GM23338 (cell line): ENCODE data around the gene RAB33B. TPM values are rescaled to one million over a fixed set of nuclear protein-coding genes. Genes with fewer than 3 reads are reported as not detected.

Source experiments
- ATAC-seq: fragments of 200-7000 bp; cut with Tn5 transposase; 3 replicates; pipeline ENCODE4 v1.9.1; 2020
- DNase-seq: peaks from one replicate; pipeline ENCODE4 v3.0.0-alpha.2; 2015; ENCODE audit warnings: low spot score
- H2AFZ ChIP-seq: fragments of 200-600 bp; sonication (generic); 2 replicates; pipeline ENCODE4 v1.8.0; 2016; ENCODE audit warnings: antibody characterized with exemption, mild to moderate bottlenecking, moderate library complexity
- H3F3A ChIP-seq: fragments of 200-600 bp; sonication (generic); replicated peaks from 2 replicates; pipeline ENCODE4 v1.8.0; 2017; ENCODE audit warnings: antibody characterized with exemption, mixed run types, low read depth
- H3K27ac ChIP-seq: fragments of 200-600 bp; sonication (generic); 2 replicates; pipeline ENCODE4 v1.6.1; 2016; ENCODE audit warnings: low read depth
- H3K27me3 ChIP-seq: fragments of 200-600 bp; sonication (generic); 2 replicates; pipeline ENCODE4 v1.8.0; 2016; ENCODE audit warnings: mild to moderate bottlenecking, mixed run types, moderate library complexity; ENCODE audit not compliant: insufficient read depth
- H3K36me3 ChIP-seq: fragments of 200-600 bp; sonication (generic); 2 replicates; pipeline ENCODE4 v1.8.0; 2016; ENCODE audit warnings: mild to moderate bottlenecking; ENCODE audit not compliant: insufficient read depth
- H3K4me1 ChIP-seq: fragments of 200-600 bp; sonication (generic); 2 replicates; pipeline ENCODE4 v1.8.0; 2016; ENCODE audit warnings: mild to moderate bottlenecking, moderate library complexity; ENCODE audit not compliant: insufficient read depth
- H3K4me2 ChIP-seq: fragments of 200-600 bp; sonication (generic); 2 replicates; pipeline ENCODE4 v1.7.1; 2017; ENCODE audit warnings: mixed run types
- H3K4me3 ChIP-seq: fragments of 200-600 bp; sonication (generic); 2 replicates; pipeline ENCODE4 v1.6.1; 2016; ENCODE audit warnings: mixed run types
- H3K79me2 ChIP-seq: fragments of 200-600 bp; sonication (generic); replicated peaks from 2 replicates; pipeline ENCODE4 v1.8.0; 2017; ENCODE audit warnings: mild to moderate bottlenecking; ENCODE audit not compliant: insufficient read depth
- H3K9me2 ChIP-seq: fragments of 200-600 bp; sonication (generic); 2 replicates; pipeline ENCODE4 v1.8.0; 2017; ENCODE audit not compliant: insufficient read depth
- H4K20me1 ChIP-seq: fragments of 200-600 bp; sonication (generic); replicated peaks from 2 replicates; pipeline ENCODE4 v1.8.0; 2017; ENCODE audit warnings: mild to moderate bottlenecking; ENCODE audit not compliant: insufficient read depth
- H3K27ac Mint-ChIP-seq: 2 replicates; pipeline ENCODE4 v1.8.0; 2020; ENCODE audit warnings: inconsistent platforms, mild to moderate bottlenecking, moderate library complexity, mixed read lengths
- H3K27me3 Mint-ChIP-seq: 3 replicates; pipeline ENCODE4 v1.8.0; 2022; ENCODE audit warnings: low read depth, mild to moderate bottlenecking, moderate library complexity, mixed read lengths, inconsistent platforms; ENCODE audit not compliant: insufficient read depth, poor library complexity
- H3K36me3 Mint-ChIP-seq: 3 replicates; pipeline ENCODE4 v1.8.0; 2021; ENCODE audit warnings: low read depth, mild to moderate bottlenecking, inconsistent platforms, moderate library complexity, mixed read lengths
- H3K4me1 Mint-ChIP-seq: 3 replicates; pipeline ENCODE4 v1.8.0; 2020; ENCODE audit warnings: mild to moderate bottlenecking, inconsistent platforms, mixed read lengths
- H3K4me3 Mint-ChIP-seq: 3 replicates; pipeline ENCODE4 v1.8.0; 2021; ENCODE audit warnings: moderate library complexity, mild to moderate bottlenecking, inconsistent platforms, mixed read lengths
- H3K9me3 Mint-ChIP-seq: 3 replicates; pipeline ENCODE4 v1.8.0; 2020; ENCODE audit warnings: moderate library complexity, mild to moderate bottlenecking, inconsistent platforms, mixed read lengths
- CREB1 ChIP-seq: fragments of 250-450 bp; sonication (Bioruptor Pico); IDR thresholded peaks from 2 replicates; pipeline ENCODE4 v1.5.0; 2020; ENCODE audit warnings: low read depth, mild to moderate bottlenecking, moderate library complexity
- EZH2 ChIP-seq: fragments of 200-600 bp; sonication (generic); IDR thresholded peaks from one replicate; pipeline ENCODE4 v1.8.0; 2017; ENCODE audit warnings: antibody characterized with exemption, mild to moderate bottlenecking, low read depth; ENCODE audit not compliant: unreplicated experiment
- EZH2phosphoT487 ChIP-seq: fragments of 200-600 bp; sonication (generic); IDR thresholded peaks from one replicate; pipeline ENCODE4 v1.8.1; 2018; ENCODE audit warnings: antibody characterized with exemption; ENCODE audit not compliant: unreplicated experiment
- JUNB ChIP-seq: IDR thresholded peaks from one replicate; pipeline ENCODE4 v1.6.1; 2016; ENCODE audit warnings: antibody characterized with exemption; ENCODE audit not compliant: unreplicated experiment
- NANOG ChIP-seq: IDR thresholded peaks from 2 replicates; pipeline ENCODE4 v1.6.1; 2016; ENCODE audit warnings: antibody characterized with exemption, borderline replicate concordance
- POLR2AphosphoS5 ChIP-seq: IDR thresholded peaks from 2 replicates; pipeline ENCODE4 v1.6.1; 2016; ENCODE audit warnings: antibody characterized with exemption, low read depth
- STAT1 ChIP-seq: IDR thresholded peaks from one replicate; pipeline ENCODE4 v1.6.1; 2016; ENCODE audit warnings: antibody characterized with exemption; ENCODE audit not compliant: unreplicated experiment
- ZNF114 ChIP-seq: fragments of 250-450 bp; sonication (Bioruptor Pico); IDR thresholded peaks from 2 replicates; pipeline ENCODE4 v1.5.0; 2020; ENCODE audit warnings: mild to moderate bottlenecking, moderate library complexity
- ZNF331 ChIP-seq: fragments of 250-450 bp; sonication (Bioruptor Pico); IDR thresholded peaks from 2 replicates; pipeline ENCODE4 v1.5.0; 2020; ENCODE audit warnings: low read depth, mild to moderate bottlenecking, moderate library complexity
- polyA plus RNA-seq: library from polyadenylated mRNA; unstranded; fragments of >200 nt; fragmentation: Nextera tagmentation; extraction: Ambion mirVana; gene quantifications from 2 replicates; pipeline ENCODE4 v1.2.1, GENCODE V29; 2016
- total RNA-seq: library from RNA; depleted of rRNA; stranded (reverse); fragments of >200 nt; shearing (Covaris generic); gene quantifications from 2 replicates; pipeline ENCODE4 v1.2.3, GENCODE V29; 2014
- TF ChIP-seq, protein P1 (sequence below): IDR thresholded peaks from one replicate; pipeline ENCODE4 v1.6.1; 2018; ENCODE audit warnings: antibody characterized with exemption; ENCODE audit not compliant: unreplicated experiment
- TF ChIP-seq, protein P2 (sequence below): IDR thresholded peaks from 2 replicates; pipeline ENCODE4 v1.6.1; 2016; ENCODE audit warnings: antibody characterized with exemption
- TF ChIP-seq, protein P3 (sequence below), 2 experiments: fragments of 200-600 bp in 1 of 2; sonication (generic) in 1 of 2; conservative IDR thresholded peaks; 2 replicates each; pipeline versions ENCODE4 v1.5.1 to v1.6.1; 2016 to 2017; ENCODE audit warnings: antibody characterized with exemption in 2 of 2, low read depth in 2 of 2, mild to moderate bottlenecking in 2 of 2, moderate library complexity in 1 of 2
- TF ChIP-seq, protein P4 (sequence below): fragments of 250-450 bp; sonication (Bioruptor Pico); IDR thresholded peaks from 2 replicates; pipeline ENCODE4 v1.5.0; 2020; ENCODE audit warnings: mild to moderate bottlenecking, moderate library complexity

The RAB33B gene
- total and polyA plus RNA-seq, 2 experiments from 2014 or later, result 9.9 to 17.5 TPM

DNA sequence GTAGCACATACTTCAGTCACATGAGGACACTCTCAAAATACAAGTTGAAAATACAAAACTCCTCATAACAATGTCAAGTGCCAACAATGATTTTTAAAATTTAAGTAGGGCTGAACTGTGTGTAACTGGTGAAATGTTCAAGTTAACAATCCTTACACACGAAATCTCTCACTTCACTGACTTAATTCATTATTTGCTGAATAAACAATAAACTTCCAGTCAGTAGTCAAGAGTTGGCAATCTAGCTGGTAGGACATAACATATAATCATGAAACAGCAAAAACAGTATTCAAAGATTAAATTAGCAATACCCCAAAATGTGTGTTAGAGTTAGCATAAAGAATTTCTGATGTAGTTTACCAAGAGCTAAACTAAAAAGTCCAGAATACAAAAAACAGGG is 1.9 kb upstream of the RAB33B start:
- Histone ChIP-seq H4K20me1 (peaks cover 8% of the 10 kb centered on the region; the same call in 1 of the 2 replicates), H3K9me2 (0 out of 2 replicates have a peak, but pooled peaks cover 2% of the 10 kb centered on the region), H3K27ac (no peak overlapping the region), H3K79me2 (peaks cover 40% of the 10 kb centered on the region), H3K36me3 (no peaks in the 10 kb centered on the region), H3K4me3 (peak overlapping the region; percentile 95), H3K27me3 (no peaks in the 10 kb centered on the region), H3F3A (peaks cover 7% of the 10 kb centered on the region), H3K4me2 (peak overlapping the region; percentile 81), H2AFZ (no peak overlapping the region), H3K4me1 (peaks cover 31% of the 10 kb centered on the region)
- H3K36me3 Mint-ChIP-seq, result peaks cover 21% of the 10 kb centered on the region
- DNase-seq (no peak), ATAC-seq (no peak)
- no peak overlapping the region for H3K27ac Mint-ChIP-seq
- H3K4me3 Mint-ChIP-seq, result peak overlapping the region; percentile 96
- H3K4me1 Mint-ChIP-seq, result peaks cover 31% of the 10 kb centered on the region
- H3K9me3 Mint-ChIP-seq, result no peaks in the 10 kb centered on the region
- H3K27me3 Mint-ChIP-seq, result peaks cover 10% of the 10 kb centered on the region
- no peak for TF ChIP-seq POLR2AphosphoS5
- no peak for TF ChIP-seq ZNF114
- TF ChIP-seq EZH2, result no peak
- TF ChIP-seq EZH2phosphoT487, result no peak
- no peak for TF ChIP-seq JUNB
- TF ChIP-seq STAT1, result no peak
- no peak for TF ChIP-seq ZNF331 (CRISPR knock-in tag)
- TF ChIP-seq, protein P1, sequence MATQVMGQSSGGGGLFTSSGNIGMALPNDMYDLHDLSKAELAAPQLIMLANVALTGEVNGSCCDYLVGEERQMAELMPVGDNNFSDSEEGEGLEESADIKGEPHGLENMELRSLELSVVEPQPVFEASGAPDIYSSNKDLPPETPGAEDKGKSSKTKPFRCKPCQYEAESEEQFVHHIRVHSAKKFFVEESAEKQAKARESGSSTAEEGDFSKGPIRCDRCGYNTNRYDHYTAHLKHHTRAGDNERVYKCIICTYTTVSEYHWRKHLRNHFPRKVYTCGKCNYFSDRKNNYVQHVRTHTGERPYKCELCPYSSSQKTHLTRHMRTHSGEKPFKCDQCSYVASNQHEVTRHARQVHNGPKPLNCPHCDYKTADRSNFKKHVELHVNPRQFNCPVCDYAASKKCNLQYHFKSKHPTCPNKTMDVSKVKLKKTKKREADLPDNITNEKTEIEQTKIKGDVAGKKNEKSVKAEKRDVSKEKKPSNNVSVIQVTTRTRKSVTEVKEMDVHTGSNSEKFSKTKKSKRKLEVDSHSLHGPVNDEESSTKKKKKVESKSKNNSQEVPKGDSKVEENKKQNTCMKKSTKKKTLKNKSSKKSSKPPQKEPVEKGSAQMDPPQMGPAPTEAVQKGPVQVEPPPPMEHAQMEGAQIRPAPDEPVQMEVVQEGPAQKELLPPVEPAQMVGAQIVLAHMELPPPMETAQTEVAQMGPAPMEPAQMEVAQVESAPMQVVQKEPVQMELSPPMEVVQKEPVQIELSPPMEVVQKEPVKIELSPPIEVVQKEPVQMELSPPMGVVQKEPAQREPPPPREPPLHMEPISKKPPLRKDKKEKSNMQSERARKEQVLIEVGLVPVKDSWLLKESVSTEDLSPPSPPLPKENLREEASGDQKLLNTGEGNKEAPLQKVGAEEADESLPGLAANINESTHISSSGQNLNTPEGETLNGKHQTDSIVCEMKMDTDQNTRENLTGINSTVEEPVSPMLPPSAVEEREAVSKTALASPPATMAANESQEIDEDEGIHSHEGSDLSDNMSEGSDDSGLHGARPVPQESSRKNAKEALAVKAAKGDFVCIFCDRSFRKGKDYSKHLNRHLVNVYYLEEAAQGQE, result no peak
- TF ChIP-seq, protein P2, sequence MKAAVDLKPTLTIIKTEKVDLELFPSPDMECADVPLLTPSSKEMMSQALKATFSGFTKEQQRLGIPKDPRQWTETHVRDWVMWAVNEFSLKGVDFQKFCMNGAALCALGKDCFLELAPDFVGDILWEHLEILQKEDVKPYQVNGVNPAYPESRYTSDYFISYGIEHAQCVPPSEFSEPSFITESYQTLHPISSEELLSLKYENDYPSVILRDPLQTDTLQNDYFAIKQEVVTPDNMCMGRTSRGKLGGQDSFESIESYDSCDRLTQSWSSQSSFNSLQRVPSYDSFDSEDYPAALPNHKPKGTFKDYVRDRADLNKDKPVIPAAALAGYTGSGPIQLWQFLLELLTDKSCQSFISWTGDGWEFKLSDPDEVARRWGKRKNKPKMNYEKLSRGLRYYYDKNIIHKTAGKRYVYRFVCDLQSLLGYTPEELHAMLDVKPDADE, result no peak
- no peak for TF ChIP-seq NANOG
- TF ChIP-seq CREB1 (CRISPR knock-in tag), result no peak
- TF ChIP-seq, protein P3, sequence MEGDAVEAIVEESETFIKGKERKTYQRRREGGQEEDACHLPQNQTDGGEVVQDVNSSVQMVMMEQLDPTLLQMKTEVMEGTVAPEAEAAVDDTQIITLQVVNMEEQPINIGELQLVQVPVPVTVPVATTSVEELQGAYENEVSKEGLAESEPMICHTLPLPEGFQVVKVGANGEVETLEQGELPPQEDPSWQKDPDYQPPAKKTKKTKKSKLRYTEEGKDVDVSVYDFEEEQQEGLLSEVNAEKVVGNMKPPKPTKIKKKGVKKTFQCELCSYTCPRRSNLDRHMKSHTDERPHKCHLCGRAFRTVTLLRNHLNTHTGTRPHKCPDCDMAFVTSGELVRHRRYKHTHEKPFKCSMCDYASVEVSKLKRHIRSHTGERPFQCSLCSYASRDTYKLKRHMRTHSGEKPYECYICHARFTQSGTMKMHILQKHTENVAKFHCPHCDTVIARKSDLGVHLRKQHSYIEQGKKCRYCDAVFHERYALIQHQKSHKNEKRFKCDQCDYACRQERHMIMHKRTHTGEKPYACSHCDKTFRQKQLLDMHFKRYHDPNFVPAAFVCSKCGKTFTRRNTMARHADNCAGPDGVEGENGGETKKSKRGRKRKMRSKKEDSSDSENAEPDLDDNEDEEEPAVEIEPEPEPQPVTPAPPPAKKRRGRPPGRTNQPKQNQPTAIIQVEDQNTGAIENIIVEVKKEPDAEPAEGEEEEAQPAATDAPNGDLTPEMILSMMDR (conservative IDR thresholded peaks at IDR 0.05; ENCODE audit: low read depth in 2 of 2), result no peak
- TF ChIP-seq, protein P4, sequence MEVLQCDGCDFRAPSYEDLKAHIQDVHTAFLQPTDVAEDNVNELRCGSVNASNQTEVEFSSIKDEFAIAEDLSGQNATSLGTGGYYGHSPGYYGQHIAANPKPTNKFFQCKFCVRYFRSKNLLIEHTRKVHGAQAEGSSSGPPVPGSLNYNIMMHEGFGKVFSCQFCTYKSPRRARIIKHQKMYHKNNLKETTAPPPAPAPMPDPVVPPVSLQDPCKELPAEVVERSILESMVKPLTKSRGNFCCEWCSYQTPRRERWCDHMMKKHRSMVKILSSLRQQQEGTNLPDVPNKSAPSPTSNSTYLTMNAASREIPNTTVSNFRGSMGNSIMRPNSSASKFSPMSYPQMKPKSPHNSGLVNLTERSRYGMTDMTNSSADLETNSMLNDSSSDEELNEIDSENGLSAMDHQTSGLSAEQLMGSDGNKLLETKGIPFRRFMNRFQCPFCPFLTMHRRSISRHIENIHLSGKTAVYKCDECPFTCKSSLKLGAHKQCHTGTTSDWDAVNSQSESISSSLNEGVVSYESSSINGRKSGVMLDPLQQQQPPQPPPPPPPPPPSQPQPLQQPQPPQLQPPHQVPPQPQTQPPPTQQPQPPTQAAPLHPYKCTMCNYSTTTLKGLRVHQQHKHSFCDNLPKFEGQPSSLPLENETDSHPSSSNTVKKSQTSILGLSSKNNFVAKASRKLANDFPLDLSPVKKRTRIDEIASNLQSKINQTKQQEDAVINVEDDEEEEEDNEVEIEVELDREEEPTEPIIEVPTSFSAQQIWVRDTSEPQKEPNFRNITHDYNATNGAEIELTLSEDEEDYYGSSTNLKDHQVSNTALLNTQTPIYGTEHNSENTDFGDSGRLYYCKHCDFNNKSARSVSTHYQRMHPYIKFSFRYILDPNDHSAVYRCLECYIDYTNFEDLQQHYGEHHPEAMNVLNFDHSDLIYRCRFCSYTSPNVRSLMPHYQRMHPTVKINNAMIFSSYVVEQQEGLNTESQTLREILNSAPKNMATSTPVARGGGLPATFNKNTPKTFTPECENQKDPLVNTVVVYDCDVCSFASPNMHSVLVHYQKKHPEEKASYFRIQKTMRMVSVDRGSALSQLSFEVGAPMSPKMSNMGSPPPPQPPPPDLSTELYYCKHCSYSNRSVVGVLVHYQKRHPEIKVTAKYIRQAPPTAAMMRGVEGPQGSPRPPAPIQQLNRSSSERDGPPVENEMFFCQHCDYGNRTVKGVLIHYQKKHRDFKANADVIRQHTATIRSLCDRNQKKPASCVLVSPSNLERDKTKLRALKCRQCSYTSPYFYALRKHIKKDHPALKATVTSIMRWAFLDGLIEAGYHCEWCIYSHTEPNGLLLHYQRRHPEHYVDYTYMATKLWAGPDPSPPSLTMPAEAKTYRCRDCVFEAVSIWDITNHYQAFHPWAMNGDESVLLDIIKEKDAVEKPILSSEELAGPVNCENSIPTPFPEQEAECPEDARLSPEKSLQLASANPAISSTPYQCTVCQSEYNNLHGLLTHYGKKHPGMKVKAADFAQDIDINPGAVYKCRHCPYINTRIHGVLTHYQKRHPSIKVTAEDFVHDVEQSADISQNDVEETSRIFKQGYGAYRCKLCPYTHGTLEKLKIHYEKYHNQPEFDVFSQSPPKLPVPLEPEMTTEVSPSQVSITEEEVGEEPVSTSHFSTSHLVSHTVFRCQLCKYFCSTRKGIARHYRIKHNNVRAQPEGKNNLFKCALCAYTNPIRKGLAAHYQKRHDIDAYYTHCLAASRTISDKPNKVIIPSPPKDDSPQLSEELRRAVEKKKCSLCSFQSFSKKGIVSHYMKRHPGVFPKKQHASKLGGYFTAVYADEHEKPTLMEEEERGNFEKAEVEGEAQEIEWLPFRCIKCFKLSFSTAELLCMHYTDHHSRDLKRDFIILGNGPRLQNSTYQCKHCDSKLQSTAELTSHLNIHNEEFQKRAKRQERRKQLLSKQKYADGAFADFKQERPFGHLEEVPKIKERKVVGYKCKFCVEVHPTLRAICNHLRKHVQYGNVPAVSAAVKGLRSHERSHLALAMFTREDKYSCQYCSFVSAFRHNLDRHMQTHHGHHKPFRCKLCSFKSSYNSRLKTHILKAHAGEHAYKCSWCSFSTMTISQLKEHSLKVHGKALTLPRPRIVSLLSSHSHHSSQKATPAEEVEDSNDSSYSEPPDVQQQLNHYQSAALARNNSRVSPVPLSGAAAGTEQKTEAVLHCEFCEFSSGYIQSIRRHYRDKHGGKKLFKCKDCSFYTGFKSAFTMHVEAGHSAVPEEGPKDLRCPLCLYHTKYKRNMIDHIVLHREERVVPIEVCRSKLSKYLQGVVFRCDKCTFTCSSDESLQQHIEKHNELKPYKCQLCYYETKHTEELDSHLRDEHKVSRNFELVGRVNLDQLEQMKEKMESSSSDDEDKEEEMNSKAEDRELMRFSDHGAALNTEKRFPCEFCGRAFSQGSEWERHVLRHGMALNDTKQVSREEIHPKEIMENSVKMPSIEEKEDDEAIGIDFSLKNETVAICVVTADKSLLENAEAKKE (CRISPR knock-in tag), result no peak
